ENCODE data around the gene LRRFIP2. TPM values are rescaled to one million over a fixed set of nuclear protein-coding genes. Genes with fewer than 3 reads are reported as not detected.
"Not testable (repeated sequence)": the region's sequence is repeated elsewhere in the genome, so short reads cannot be mapped to it uniquely, and the experiment has no call there.

The LRRFIP2 gene
- total RNA-seq, 1 donor from 2014 or later, result 36.7 TPM

GRCh38 chr3:37148208-37148607 lies 26.2 kb downstream of the LRRFIP2 start:
- no peak overlapping the region for H3K4me3 Mint-ChIP-seq
- no peaks in the 10 kb centered on the region for H4K20me1 ChIP-seq (ENCODE audit: low read depth)

GRCh38 chr3:37147666-37148065 lies 26.7 kb downstream of the LRRFIP2 start:
- H3K27me3 ChIP-seq, result no peaks in the 10 kb centered on the region
- H3K4me2 ChIP-seq, result no peak overlapping the region
- peaks cover 31% of the 10 kb centered on the region for H3K36me3 Mint-ChIP-seq
- H3K27me3 Mint-ChIP-seq (ENCODE audit: insufficient read depth, low read depth), result no peaks in the 10 kb centered on the region
- H3K79me2 ChIP-seq (ENCODE audit: low read depth), result peaks cover 15% of the 10 kb centered on the region
- H4K20me1 ChIP-seq (ENCODE audit: low read depth), result no peaks in the 10 kb centered on the region
- H3K9me3 ChIP-seq (ENCODE audit: low read depth), result no peaks in the 10 kb centered on the region
- TF ChIP-seq CTCF (IDR thresholded peaks at IDR 0.05) (no peak), EZH2phosphoT487 (IDR thresholded peaks at IDR 0.05) (no peak), EZH2 (IDR thresholded peaks at IDR 0.05) (no peak)
- no peaks in the 10 kb centered on the region for H3K9me3 Mint-ChIP-seq
- H3K27ac Mint-ChIP-seq, result no peak overlapping the region
- no peaks in the 10 kb centered on the region for H3F3A ChIP-seq (ENCODE audit: low read depth)
- H3K4me1 ChIP-seq, result no peaks in the 10 kb centered on the region
- no peak overlapping the region for H3K27ac ChIP-seq
- H3K36me3 ChIP-seq, result no peaks in the 10 kb centered on the region
- no peak overlapping the region for H3K9ac ChIP-seq
- H3K4me3 Mint-ChIP-seq, result no peak overlapping the region
- H3K4me3 ChIP-seq, result no peak overlapping the region
- DNase-seq (ENCODE audit: low spot score), result no peak
- H3K4me1 Mint-ChIP-seq, result no peaks in the 10 kb centered on the region
- H2AFZ ChIP-seq (replicated peaks), result no peak overlapping the region

More at GRCh38 chr3:37148208-37148607, 26.2 kb downstream of the LRRFIP2 start:
- Histone ChIP-seq H3K9ac (no peak overlapping the region), H3K27ac (no peak overlapping the region), H3K4me1 (no peaks in the 10 kb centered on the region), H3K4me2 (no peak overlapping the region), H3F3A (ENCODE audit: low read depth) (no peaks in the 10 kb centered on the region), H3K4me3 (no peak overlapping the region), H3K79me2 (ENCODE audit: low read depth) (peaks cover 16% of the 10 kb centered on the region), H2AFZ (replicated peaks) (no peak overlapping the region), H3K36me3 (no peaks in the 10 kb centered on the region), H3K27me3 (no peaks in the 10 kb centered on the region), H3K9me3 (ENCODE audit: low read depth) (no peaks in the 10 kb centered on the region)
- Mint-ChIP-seq H3K4me1 (no peaks in the 10 kb centered on the region), H3K36me3 (peaks cover 26% of the 10 kb centered on the region), H3K27ac (no peak overlapping the region), H3K27me3 (ENCODE audit: insufficient read depth, low read depth) (no peaks in the 10 kb centered on the region), H3K9me3 (no peaks in the 10 kb centered on the region)
- no peak for DNase-seq (ENCODE audit: low spot score)
- TF ChIP-seq CTCF (IDR thresholded peaks at IDR 0.05), result no peak
- no peak for TF ChIP-seq EZH2 (IDR thresholded peaks at IDR 0.05)
- TF ChIP-seq EZH2phosphoT487 (IDR thresholded peaks at IDR 0.05), result no peak

GRCh38 chr3:37146927-37147326 lies 27.5 kb downstream of the LRRFIP2 start:
- H3K9me3 Mint-ChIP-seq, H3K27ac ChIP-seq: not testable (repeated sequence)

GRCh38 chr3:37145611-37146010 lies 28.8 kb downstream of the LRRFIP2 start:
- DNase-seq (ENCODE audit: low spot score), result no peak
- H3K27ac ChIP-seq, result no peak overlapping the region
- H3K9me3 Mint-ChIP-seq, result no peaks in the 10 kb centered on the region
- no peaks in the 10 kb centered on the region for H3K27me3 Mint-ChIP-seq (ENCODE audit: insufficient read depth, low read depth)
- H3K36me3 Mint-ChIP-seq, result peaks cover 29% of the 10 kb centered on the region
- H3K4me3 Mint-ChIP-seq, result no peak overlapping the region
- H3K4me2 ChIP-seq, result no peak overlapping the region
- no peak for TF ChIP-seq EZH2 (IDR thresholded peaks at IDR 0.05)
- no peak for TF ChIP-seq EZH2phosphoT487 (IDR thresholded peaks at IDR 0.05)
- TF ChIP-seq CTCF (IDR thresholded peaks at IDR 0.05), result no peak
- no peak overlapping the region for H3K4me3 ChIP-seq
- H3K9me3 ChIP-seq (ENCODE audit: low read depth), result no peaks in the 10 kb centered on the region
- H3K79me2 ChIP-seq (ENCODE audit: low read depth), result peaks cover 8% of the 10 kb centered on the region
- no peaks in the 10 kb centered on the region for H4K20me1 ChIP-seq (ENCODE audit: low read depth)
- H3K27me3 ChIP-seq, result no peaks in the 10 kb centered on the region
- no peak overlapping the region for H3K27ac Mint-ChIP-seq
- no peaks in the 10 kb centered on the region for H3K4me1 ChIP-seq
- H3F3A ChIP-seq (ENCODE audit: low read depth), result no peaks in the 10 kb centered on the region
- H3K36me3 ChIP-seq, result no peaks in the 10 kb centered on the region
- H3K9ac ChIP-seq, result no peak overlapping the region
- H3K4me1 Mint-ChIP-seq, result no peaks in the 10 kb centered on the region
- no peak overlapping the region for H2AFZ ChIP-seq (replicated peaks)

More at GRCh38 chr3:37146927-37147326, 27.5 kb downstream of the LRRFIP2 start:
- not testable (repeated sequence) for H3K4me3 Mint-ChIP-seq; H3K9ac ChIP-seq; H3F3A ChIP-seq (ENCODE audit: low read depth); H3K27me3 ChIP-seq; H2AFZ ChIP-seq (replicated peaks); H3K4me3 ChIP-seq; DNase-seq (ENCODE audit: low spot score); H3K4me2 ChIP-seq; H3K27ac Mint-ChIP-seq; H3K4me1 Mint-ChIP-seq; H4K20me1 ChIP-seq (ENCODE audit: low read depth); H3K4me1 ChIP-seq; H3K27me3 Mint-ChIP-seq (ENCODE audit: insufficient read depth, low read depth); H3K36me3 ChIP-seq; H3K9me3 ChIP-seq (ENCODE audit: low read depth)
- peaks cover 33% of the 10 kb centered on the region for H3K36me3 Mint-ChIP-seq
- peaks cover 13% of the 10 kb centered on the region for H3K79me2 ChIP-seq (ENCODE audit: low read depth)
